ENCODE results near the gene DOC2B. TPM values are rescaled to one million over a fixed set of nuclear protein-coding genes. Genes with fewer than 3 reads are reported as not detected.
A peak's percentile ranks its signal among the peaks of the same experiment; 100 is the strongest.

DOC2B gene
- total RNA-seq (2021; fragmentation: NEBNext Ultra II Directional; extraction: Animal tissue kit (Norgen Biotek cat#: 25700)) (3.3 and 4.0 TPM in 2 replicates), polyA plus RNA-seq (2011; rRNA removed) (1.3 and 1.8 TPM in 2 replicates), polyA minus RNA-seq (2011; rRNA and poly(A)+ RNA removed) (1.9 and 3.6 TPM in 2 replicates)
- 2.2 TPM for polyA plus RNA-seq (2011; cell fraction: cytosol; rRNA removed)
- polyA plus RNA-seq (2011; cell fraction: nucleus; rRNA removed) = 2.5 TPM
- polyA plus RNA-seq (2012, experiment 1 of 2) = 1.0 to 1.7 TPM (median 1.5 TPM) in 4 replicates
- polyA plus RNA-seq (2012, experiment 2 of 2) = 1.3 TPM
- 1.3 TPM for polyA plus RNA-seq (2013, experiment 1 of 2)
- polyA plus RNA-seq (2013, experiment 2 of 2) = 1.1 TPM
- 2.5 TPM for polyA minus RNA-seq (2011; cell fraction: cytosol; rRNA and poly(A)+ RNA removed)
- polyA minus RNA-seq (2011; cell fraction: nucleus; rRNA and poly(A)+ RNA removed) = 3.1 TPM
- long read RNA-seq, experiment 1, partial matches to known transcripts = 0 of 2 reads
- long read RNA-seq, experiment 1, other reads (novel, unspliced or antisense) = 2 of 2 reads
- long read RNA-seq, experiment 2 = 0 reads

DNA sequence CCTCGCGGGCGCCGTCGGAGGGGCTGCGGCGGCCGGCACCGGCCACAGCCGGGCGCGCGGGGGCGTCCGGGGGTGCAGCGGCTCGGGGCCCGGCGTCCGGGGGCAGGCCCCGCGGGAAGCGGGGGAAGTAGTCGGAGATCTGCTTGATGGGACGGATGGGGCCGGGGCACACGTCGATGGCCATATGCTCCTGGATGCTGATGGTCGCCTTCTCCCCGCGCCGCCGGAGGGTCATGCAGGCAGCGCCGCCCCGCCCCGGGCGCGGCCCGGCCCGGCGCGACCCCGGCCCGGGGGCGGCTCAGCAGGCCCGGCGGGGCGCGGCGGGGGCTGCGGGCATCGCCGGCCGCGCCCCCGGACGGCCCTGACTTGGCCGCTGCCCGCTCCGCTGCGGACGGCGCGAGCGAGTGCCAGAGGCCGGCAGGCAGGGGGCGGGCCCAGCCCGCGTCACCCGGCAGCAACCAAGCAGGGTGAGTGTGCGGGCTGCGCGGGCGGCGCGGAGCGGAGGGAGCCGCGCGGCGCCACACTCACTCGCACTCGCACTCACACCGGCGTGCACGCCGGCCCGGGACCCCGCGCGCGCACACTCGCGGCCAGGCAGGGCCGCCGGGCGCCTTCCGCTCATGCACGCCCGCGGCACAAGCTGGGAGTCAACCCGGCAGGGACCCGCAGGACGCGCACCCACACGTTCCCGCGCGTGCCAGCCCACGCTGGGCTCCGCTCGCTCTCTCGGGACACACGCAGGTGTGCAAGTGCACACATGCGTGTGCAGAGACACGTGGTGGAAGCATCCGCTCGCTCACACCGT is at the start of gene DOC2B:
Gene DOC2B (minus strand): TSS at position 406 of the 805 bp plus-strand sequence. CDS start 171 bp downstream, at position 235.
- Histone ChIP-seq H3K79me1 (ENCODE audit: low read depth, low read length) (no peaks in the 10 kb centered on the region), H3K9me3 (ENCODE audit: insufficient read depth in 2 of 2, low read depth in 1 of 2, low read length in 1 of 2) (no peaks in the 10 kb centered on the region), H3K14ac (ENCODE audit: insufficient read length) (no peak within 1 kb of the TSS), H3K23me2 (ENCODE audit: low read depth, low read length) (peaks cover 9% of the 10 kb centered on the region; the same call in 1 of the 2 replicates), H4K8ac (ENCODE audit: extremely low read depth, insufficient read depth, low read length) (peak within 1 kb of the TSS; percentile 94), H3K4me3 (ENCODE audit: extremely low read depth in 1 of 4, insufficient read depth in 2 of 4, low read depth in 3 of 4, low read length in 4 of 4) (peak within 1 kb of the TSS; percentile 34 to 73 (median 47)), H2BK20ac (ENCODE audit: low read length) (peak within 1 kb of the TSS; percentile 93; the same call in 1 of the 2 replicates), H3K36me3 (ENCODE audit: control insufficient read depth in 2 of 4, insufficient read depth in 4 of 4, low read length in 3 of 4) (no peaks in the 10 kb centered on the region), H3K9ac (replicated peaks in 1 of 4; ENCODE audit: extremely low read depth in 1 of 4, low read depth in 3 of 4, low read length in 3 of 4) (no peak within 1 kb of the TSS; a peak in 2 of 7 replicates), H3K23ac (ENCODE audit: insufficient read length) (no peak within 1 kb of the TSS), H3K27ac (ENCODE audit: low read depth, low read length) (no peak within 1 kb of the TSS), H2AFZ (ENCODE audit: low read length) (peak within 1 kb of the TSS; percentile 78; the same call in 1 of the 2 replicates), H3K56ac (replicated peaks; ENCODE audit: insufficient read length, low read depth, low read length) (no peak within 1 kb of the TSS), H3K18ac (ENCODE audit: extremely low read depth, low read length) (peak within 1 kb of the TSS; percentile 75), H3K27me3 (replicated peaks in 1 of 4; ENCODE audit: control insufficient read depth in 3 of 4, extremely low read depth in 1 of 4, insufficient read depth in 3 of 4, low read length in 3 of 4) (peaks cover 19 to 62% (median 42%) of the 10 kb centered on the region in 4 experiments), H4K5ac (ENCODE audit: insufficient read length, low read depth, low read length) (no peak within 1 kb of the TSS), H3K79me2 (ENCODE audit: control insufficient read depth in 1 of 2, insufficient read depth in 2 of 2, low read length in 2 of 2) (no peaks in the 10 kb centered on the region), H2BK15ac (ENCODE audit: low read length) (peak within 1 kb of the TSS; percentile 34; the same call in 1 of the 2 replicates), H2BK120ac (replicated peaks; ENCODE audit: low read depth, low read length) (no peak within 1 kb of the TSS), H3K4ac (replicated peaks; ENCODE audit: insufficient read length, low read depth, low read length) (peak within 1 kb of the TSS; percentile 9), H4K91ac (replicated peaks; ENCODE audit: insufficient read length, low read length) (no peak within 1 kb of the TSS), H2BK12ac (ENCODE audit: low read depth, low read length) (peak within 1 kb of the TSS; percentile 96), H4K20me1 (replicated peaks in 1 of 2; ENCODE audit: control insufficient read depth in 1 of 2, insufficient read depth in 2 of 2, low read length in 2 of 2) (no peaks in the 10 kb centered on the region), H3K4me1 (replicated peaks in 1 of 4; ENCODE audit: control insufficient read depth in 3 of 4, insufficient read depth in 4 of 4, low read length in 3 of 4) (peaks cover 6 to 15% (median 10%) of the 10 kb centered on the region in 4 experiments), H3K4me2 (ENCODE audit: insufficient read depth in 1 of 2, low read depth in 2 of 2, low read length in 2 of 2) (peak within 1 kb of the TSS; percentile 68 to 79), H2BK5ac (ENCODE audit: low read depth, low read length) (no peak within 1 kb of the TSS), H2AK5ac (ENCODE audit: low read depth, low read length) (peak within 1 kb of the TSS; percentile 89; the same call in 1 of the 2 replicates)
- FAIRE-seq (no peak), DNase-seq (ENCODE audit: low read depth in 1 of 2, low spot score in 2 of 2) (peak in 1 of 2 experiments; percentile 57)
- WGBS, 2 experiments (ENCODE audit: extremely low coverage in 1 of 2, insufficient coverage in 1 of 2, insufficient read length in 1 of 2, insufficient replicate concordance in 2 of 2, low coverage in 1 of 2, low lambda C conversion rate in 2 of 2, missing lambda C conversion rate in 1 of 2) = 14% methylated on average over 67 of the region's 120 CpGs; no CpG with 5 or more reads in 1 of the 2 experiments
- ChIA-PET CTCF (ENCODE audit: partially characterized antibody) (interaction anchor here (1.1 to 1.8 kb wide), 4 partner anchors 17 to 194 kb away, joined by 3 to 7 read pairs (median 4); no protein-coding TSS in a partner anchor), POLR2A (ENCODE audit: partially characterized antibody) (interaction anchor here (0.9 to 1.9 kb wide), 4 partner anchors 11 to 110 kb away, joined by 3 to 6 read pairs (median 4); no protein-coding TSS in a partner anchor)
- no peak for TF ChIP-seq ZNF274 (IDR thresholded peaks at IDR 0.05; ENCODE audit: borderline replicate concordance, extremely low read depth, low read length)
- TF ChIP-seq KDM4A (IDR thresholded peaks at IDR 0.05; ENCODE audit: low read depth, low read length, severe bottlenecking) = peak; percentile 27
- no peak for TF ChIP-seq RFX5 (IDR thresholded peaks at IDR 0.05; ENCODE audit: borderline replicate concordance, low read depth, low read length)
- TF ChIP-seq SIN3A (conservative IDR thresholded peaks at IDR 0.05 in 1 of 2, IDR thresholded peaks at IDR 0.05 in 1 of 2; ENCODE audit: low read depth in 1 of 2, low read length in 2 of 2) = no peak
- no peak for TF ChIP-seq MAFK (IDR thresholded peaks at IDR 0.05; ENCODE audit: low read depth, low read length)

Measured in H1 (cell line).